A673 (cell line): ENCODE results near the gene PPP6R1.

ENCODE experiments used
- CTCF ChIP-seq: fragments of 300-800, 200-600 bp; sonication (generic); conservative IDR thresholded peaks from 2 replicates; pipeline ENCODE4 v1.5.1; 2017; ENCODE audit warnings: low read depth, mild to moderate bottlenecking, antibody characterized with exemption, low read length, moderate library complexity, mixed read lengths
- EZH2 ChIP-seq: fragments of 200-600 bp; sonication (generic); IDR thresholded peaks from 2 replicates; pipeline ENCODE4 v1.6.1; 2017; ENCODE audit warnings: borderline replicate concordance, low read depth, mild to moderate bottlenecking, mixed read lengths, antibody characterized with exemption, low read length; ENCODE audit not compliant: poor library complexity, severe bottlenecking

- TF ChIP-seq EZH2 = no peak
- TF ChIP-seq CTCF = peak; percentile 98
These were observed 42.9 kb upstream of the PPP6R1 start for GRCh38 chr19:55301459-55302317.
